Fibroblast of skin of scalp (primary cell): ENCODE data around the gene AGTRAP. TPM values are rescaled to one million over a fixed set of nuclear protein-coding genes. Genes with fewer than 3 reads are reported as not detected.

Experiments used
- DNase-seq: peaks from one replicate; pipeline ENCODE4 v3.0.0-alpha.2; 2013
- polyA plus RNA-seq, 2 experiments: library from polyadenylated mRNA; unstranded; fragments of 120-200 nt; gene quantifications; one replicate each; pipeline ENCODE4 v1.2.1, GENCODE V29; 2013; ENCODE audit not compliant: insufficient read length in 2 of 2

Gene AGTRAP, protein sequence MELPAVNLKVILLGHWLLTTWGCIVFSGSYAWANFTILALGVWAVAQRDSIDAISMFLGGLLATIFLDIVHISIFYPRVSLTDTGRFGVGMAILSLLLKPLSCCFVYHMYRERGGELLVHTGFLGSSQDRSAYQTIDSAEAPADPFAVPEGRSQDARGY
- 19.5 TPM for polyA plus RNA-seq (2013, experiment 1 of 2; ENCODE audit: insufficient read length)
- 18.9 TPM for polyA plus RNA-seq (2013, experiment 2 of 2; ENCODE audit: insufficient read length)

DNA sequence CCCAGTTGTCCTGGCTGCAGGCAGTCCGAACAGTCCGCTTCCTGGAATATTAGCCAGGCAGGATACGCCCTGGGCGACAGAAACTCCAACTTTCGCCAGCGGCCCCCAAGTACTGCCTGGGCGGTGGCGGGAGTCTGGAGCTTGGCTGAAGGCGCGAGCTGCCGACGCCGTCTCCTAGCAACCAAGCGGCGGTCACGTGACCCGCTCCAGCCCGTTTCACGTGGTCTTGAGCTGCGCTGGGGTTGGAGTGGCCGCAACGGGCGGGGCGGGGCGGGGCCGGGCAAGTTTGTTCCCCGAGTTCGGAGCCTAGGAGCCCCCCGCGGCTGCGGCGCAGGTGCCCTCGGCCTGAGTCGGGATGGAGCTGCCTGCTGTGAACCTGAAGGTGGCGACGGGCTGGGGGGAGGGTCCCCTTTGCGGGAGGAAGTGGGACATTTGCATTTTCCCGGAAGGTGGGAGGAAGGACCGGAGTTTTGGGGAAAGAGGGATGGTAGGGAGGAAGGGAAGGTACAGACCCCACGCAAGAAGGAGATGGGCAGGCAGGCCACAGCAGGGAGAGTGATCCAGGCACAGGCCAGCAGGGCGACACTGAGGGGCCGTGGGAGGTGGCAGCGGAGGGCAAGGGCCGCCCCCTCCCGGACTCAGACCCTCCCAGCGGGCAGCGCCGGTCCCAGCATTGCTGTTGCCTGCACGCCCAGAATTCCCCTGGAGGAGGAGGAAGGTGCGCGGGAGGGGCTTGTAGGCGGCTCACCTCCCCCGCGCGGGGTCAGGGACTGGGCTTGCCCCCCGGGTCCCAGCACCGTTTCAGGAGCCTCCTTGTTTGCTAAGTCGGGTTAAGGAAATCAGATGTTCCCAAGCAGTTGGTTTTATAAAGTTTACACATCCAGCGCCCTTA is at the start of gene AGTRAP:
Gene AGTRAP, plus strand, starts transcription at position 283 of the 892 bp plus-strand sequence. Its CDS starts 73 bp downstream, at position 356.
- DNase-seq = peak; percentile 89

DNA sequence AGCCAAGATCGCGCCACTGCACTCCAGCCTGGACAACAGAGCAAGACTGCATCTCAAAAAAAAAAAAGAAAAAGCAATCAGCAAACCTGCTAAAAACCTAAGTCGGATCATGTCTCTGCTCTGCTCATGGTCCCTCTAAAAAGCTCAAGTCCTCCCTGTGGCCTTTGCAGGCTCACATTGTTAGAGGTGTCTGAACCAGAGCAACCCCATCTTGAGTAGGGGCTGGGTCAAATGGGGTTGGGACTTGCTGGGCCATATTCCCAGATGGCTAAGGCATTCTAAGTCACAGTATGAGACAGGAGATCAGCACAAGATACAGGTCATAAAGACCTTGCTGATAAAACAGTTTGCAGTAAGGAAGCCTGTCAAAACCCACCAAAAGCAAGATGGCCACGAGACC is 47.4 kb upstream of the AGTRAP start:
- DNase-seq = no peak

DNA sequence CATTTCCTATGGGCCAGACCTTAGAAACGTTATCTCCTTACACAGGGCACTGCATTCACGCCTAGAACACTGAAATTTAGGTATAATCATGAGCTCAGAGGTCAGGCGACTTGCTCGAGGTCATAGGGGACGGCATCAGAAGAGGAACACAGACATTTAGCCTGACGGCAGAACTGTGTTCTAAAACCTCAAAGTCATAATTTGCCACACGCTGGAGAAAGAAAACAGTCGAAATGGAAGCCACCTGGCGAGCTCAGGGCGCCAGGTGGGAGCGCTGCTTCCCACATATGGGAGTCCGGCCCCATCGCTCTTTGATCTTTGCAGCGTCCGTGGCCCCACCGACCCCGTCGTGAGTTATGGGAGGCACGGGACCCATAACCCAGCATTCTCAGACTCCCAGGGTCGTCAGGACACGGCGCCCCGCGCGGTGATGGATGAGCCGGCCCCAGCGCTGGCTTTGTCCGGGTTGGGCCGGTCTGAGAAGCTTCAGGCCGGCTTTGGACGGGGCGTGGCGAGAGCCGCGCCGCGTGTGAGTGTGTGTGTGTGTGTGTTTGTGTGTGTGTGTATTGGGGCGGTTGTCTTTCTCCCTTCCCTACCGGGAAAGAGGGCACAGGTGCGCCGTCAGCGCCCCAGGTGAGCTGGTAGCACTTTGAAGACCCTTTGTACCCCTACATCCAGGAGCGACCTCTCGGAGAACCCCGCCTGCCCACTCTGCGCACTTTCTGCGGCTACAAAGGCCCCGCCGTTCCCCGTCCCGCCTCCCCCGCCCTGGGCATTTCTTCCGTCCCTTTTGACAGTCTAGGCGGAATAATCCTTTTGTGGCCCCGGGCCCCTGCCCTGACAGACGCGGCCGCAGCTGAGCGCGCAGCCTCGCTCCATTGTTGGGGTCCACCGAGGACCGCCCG is 45.3 kb upstream of the AGTRAP start:
- no peak for DNase-seq

DNA sequence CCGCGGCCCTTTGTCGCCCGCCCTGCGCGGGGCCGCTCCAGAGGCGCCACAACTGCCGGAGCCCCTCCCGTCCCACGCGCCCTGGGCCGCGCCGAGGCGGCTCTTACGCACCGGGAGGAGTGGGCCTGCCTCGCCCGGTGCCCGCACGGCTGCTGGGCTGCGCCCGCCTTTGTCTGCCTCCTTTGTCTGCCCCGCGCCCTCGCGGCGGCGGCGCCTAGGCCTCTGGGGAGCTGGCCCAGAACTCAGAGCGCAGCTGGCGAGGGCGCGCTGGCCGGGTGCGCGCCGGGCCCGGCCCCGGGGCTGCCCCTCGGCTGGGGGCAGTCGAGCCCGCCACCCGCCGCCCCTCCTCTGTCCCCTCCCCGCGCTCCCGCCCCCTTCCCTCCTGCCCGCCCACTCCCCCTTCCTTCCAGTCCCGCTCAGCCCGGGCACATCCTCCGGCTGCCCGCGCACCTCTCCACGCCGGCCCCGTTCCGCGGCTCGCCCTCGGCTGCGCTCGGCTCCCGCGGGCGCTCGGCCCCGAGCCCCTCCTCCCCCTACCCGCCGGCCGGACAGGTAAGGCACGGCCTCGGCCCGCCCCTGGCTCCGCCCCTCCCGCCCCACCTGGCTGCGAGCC is 44.5 kb upstream of the AGTRAP start, which contains the start of gene DRAXIN:
Gene DRAXIN, plus strand, starts transcription at position 409 of the 613 bp plus-strand sequence. CDS start 14,549 bp downstream, outside the sequence.
- no peak for DNase-seq

DNA sequence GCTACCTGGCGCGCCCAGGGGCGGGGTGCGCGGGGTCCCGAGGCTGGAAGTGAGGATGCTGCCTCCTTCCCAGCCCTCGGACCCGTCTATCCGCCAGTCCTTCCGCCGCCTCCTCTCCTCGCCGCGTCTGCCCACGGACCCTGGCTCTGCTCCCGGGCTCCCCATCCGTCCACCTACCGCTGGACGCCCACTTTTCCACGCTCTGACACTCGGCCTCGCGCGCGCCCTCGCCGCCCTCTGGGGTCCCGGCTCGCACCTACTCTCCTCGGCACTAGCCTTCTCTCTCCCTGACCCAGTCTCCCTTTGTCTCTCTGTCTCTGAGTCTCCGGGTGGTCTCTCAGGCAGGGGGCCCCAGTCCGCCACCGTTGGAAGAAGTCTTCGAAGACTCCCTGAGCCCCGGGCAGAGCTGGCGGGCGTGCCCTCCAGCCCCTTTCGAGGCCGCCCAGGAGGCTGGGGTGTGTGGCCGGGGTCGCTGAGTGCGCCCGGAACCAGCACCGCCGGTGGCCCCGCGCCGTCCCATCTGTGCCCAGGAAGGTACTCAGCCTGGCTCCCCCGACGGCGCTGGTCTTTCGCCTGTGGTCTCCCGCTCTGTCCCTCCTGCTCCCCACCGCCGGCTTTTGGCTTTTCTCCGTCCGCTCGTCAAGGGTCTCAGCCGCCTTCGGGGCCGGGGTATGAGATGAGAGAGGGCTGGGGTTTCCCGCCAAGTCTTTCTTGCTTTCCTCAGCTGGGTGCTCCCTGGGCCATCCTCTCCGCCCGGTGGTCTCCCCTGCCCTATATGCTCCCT is 43.8 kb upstream of the AGTRAP start:
- DNase-seq = no peak

DNA sequence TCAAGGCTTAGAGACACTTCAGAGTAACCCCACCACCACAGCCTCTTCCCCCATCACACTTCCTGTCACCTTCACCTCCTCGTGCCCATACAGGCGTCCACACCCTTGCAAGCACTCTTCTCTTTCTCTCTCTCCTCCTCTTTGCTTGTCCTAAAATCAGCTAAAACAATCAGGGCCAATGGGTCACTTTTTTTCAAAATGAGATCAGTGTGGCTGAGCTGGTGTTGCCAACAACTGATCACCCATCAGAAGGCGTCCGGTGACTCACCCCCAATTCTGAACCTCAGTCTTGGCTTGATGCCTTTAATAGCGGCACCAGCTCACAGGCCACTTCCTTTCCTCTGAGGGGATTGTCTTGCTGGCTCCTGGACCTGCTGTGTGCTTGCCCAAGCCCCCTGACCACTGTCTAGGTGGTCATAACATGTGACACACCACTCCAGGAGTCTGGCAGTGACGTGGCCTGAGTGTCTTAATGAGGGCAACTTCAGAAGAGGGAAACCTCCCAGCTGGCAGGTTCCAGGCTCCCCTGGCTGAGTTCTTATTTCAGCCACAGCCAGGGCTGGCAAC is 42.8 kb upstream of the AGTRAP start:
- DNase-seq = peak; percentile 77

DNA sequence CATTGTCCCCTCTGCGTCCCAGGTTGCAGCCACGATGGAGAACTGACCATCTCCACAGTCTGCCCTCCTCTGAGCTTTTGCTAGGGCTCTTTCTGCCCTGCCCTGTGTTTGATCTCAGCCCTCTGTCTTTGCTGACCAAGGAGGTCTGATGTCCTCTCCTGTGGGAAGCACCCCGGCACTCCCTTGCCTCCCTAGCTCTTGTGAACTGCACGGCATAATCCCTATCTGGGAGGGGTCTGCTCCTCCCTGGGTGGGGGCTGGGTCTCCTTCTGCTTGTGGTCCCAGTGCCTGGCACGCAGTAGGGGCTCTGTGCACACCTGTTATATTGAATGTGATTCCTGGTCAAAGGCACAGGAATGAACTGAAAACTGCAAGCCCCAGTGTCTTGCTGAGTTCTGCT is 42.0 kb upstream of the AGTRAP start:
- DNase-seq = no peak

DNA sequence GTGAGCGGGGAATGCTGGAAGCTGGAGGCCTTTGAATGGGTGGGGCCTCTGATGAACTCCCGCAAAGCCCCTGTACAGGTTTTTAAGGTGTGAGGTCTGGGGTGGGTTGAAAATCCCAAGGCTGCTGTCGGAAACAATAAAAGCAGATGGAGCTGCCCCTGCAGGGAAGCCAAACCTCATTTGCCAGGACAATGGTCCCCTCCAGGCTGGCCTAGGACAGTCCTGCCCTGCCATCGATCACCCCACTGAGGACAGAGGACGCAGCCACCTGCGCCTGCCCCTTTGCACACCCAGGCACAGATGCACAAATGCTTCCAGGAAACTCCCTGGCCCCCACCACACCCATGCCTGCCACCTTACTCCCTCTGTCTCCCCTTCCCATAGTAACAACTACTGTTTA is 40.1 kb upstream of the AGTRAP start:
- no peak for DNase-seq

DNA sequence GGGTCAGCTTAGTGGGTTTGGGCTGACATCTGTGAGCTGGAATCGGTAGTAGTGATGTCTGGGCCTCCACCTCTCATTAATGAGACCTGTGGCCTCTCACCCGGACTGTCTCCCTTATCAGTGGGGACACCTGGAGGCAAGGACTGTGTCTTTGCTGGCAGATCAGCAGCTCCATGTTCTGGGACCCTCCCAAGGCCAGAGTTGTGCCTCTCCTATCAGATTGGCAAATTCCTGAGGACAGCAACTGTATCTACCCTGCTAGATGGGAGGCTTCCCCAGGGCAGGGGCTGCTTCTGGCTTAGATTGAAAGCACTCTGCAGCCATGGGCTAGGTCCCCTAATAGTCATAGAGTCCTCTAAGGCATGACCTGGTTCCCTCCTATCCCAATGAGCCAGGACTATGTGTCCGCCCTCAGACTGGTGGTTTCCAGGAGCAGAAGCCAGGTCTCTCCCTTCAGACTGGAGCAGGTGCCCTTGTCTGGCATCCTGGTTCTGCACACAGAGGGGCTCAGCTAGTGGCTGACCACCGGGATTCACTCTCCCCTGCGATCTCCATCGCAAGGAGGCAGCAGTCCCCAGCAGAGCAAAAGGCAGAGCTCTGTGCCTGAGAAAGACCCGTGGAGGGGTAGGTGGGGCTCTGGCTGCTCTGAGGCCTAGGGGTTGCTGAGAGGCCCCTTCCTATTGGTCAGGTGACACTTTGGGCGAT is 38.6 kb upstream of the AGTRAP start:
- no peak for DNase-seq

DNA sequence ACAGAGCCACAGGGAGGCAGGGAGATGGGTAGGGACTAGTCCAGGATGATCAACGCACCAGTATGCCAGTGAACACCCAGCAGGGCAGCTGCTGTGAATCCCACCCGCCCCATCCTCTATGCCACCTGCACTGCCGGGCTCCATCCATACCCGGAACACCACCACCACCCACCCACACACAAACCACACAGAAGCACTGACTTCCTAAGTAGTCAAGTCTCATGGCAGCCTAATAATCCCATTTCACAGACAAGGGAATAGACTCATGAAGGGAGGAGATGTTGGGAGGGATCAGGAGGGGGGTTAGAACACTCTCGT is 38.1 kb upstream of the AGTRAP start:
- no peak for DNase-seq

DNA sequence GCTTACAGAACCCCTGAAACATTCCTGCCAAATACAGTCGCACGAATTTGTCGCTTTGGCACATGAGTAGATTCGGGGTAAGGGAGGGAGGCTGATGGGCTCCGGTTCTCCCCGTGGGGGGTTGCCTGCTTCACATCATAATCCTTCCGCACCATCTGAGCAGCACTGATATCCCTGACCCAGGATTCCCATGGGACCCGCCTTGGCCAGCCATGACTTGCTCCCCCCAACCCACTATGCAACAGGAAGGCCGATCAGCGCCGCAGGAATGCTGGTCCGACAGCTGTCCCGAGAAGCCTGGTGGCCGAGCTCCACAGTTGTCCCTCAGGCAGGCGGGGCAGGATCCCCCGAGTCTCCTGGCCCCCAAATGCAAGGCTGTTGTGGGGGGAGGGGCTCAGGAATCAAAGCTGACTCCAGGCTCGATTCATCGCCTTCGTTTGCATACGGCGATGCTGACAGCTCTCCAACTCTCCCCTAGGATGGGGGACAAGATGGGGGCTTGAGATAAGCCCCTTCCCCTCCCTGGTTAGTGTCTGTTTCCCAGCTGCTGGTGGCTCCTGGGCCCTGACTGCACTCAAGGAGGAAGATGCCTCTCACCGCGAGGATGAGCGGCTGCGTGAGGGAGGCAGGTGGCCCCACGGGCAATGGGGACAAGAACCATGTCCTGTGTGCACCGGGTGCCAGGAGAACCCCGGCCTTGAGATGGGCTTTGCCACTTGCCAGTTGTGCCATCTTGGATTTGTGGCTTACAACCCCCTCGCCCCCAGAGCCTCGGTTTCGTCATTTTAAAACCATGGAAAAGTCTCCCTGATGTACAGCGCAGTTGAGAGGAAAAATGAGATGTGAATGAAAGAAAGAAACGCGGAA is 35.1 kb upstream of the AGTRAP start:
- DNase-seq = no peak

DNA sequence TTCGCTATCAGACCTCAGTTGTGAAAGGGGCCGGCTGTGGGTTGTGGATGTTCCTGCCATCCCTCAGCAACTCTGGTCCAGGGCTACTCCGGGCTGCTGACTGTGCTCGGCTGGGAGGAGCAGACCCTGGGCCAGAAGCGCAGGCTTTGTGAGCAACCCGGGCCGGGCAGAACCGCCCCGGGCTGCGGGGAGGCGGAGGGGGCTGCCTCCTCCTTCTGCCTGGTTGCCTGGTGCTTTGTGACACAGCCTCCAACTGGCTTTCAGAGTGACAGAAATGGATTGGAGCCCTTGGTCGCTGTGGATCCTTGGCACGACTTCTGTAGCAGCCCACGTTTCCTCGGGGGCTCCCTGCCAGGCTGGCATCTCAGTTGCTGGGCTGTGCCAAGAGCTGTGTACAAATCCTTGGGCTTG is 34.4 kb upstream of the AGTRAP start:
- no peak for DNase-seq

DNA sequence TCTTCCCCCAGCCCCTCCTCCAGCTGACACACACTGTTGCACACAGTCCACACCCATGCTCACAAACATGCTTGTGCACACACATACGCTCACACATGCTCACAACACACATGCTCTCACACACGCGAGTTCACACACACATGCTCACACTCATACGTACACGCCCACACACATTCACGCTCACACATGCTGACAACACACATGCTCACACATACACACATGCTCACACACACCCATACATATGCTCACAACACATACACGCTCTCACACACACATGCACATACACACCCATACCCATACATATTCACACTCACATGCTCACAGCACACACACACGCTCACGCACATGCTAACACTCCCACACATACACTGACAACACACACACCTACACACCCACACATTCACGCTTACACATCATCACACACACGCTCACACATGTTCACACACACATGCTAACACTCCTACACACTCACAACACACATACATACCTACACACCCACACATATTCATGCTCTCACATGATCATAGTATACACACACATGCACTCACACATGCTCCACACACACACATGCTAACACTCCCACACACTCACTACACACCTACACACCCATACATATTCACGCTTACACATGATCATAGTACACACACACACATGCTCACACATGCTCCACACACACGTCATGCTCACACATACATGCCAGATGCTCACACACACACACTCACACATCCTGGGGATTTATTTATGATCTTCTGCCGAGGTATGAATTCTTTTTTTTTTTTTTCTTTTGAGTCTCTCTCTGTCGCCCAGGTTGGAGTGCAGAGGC is 33.7 kb upstream of the AGTRAP start:
- no peak for DNase-seq

DNA sequence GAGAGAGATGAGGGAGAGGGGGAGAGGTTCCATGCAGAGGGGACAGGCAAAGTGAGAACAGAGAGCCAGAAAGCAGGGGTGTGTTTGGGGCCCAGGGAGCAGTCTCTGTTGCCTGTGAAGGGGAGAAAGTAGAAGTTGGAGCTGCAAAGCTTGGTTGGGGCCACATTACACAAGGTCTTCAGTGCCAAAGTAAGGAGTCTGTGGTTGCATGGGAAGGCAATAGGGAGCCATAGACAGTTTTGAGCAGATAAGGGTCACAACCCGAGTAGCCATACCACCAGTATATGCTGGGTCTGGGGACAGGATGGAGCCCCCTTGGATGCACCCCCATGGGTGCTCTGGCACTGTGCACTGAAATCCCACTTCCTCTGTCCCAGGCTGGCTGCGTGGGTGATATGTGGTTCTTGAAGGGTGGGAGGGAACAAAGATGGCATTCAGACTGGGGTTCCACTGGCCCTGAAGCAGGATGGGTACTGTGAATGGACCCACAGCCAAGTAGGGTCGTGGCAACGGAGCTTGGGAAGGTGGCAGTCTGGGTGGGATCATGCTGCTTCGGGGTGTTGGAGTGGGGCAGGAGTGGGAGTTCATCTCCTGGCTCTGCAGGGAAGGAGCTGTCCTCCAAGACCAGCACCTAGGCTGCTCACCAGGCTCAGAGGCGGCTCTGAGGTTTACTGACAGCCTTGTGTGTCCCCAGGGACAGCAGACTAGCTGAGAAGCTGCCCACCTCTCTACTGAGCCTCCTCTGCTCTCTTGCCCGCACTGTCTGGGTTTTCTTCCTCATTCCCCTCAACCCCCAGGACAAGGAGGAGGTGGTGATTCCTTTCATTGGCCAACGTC is 32.4 kb upstream of the AGTRAP start:
- DNase-seq = no peak

DNA sequence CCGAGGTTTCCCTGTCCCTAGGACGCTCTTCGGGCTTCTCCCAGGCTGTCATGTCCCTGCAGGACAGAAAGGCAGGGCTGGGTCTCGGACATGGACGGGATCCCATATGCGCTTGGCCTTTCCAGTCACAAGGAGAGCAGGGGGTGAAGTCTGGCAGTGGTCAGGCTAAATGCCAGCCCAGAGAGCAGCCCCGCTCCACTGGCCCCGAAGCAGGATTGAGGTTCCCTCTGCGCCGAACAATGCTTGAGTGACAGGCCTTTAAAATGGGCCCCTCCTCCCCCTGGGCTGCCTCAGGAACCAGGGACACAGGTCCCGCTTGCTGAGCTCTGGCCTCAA is 31.8 kb upstream of the AGTRAP start:
- no peak for DNase-seq

DNA sequence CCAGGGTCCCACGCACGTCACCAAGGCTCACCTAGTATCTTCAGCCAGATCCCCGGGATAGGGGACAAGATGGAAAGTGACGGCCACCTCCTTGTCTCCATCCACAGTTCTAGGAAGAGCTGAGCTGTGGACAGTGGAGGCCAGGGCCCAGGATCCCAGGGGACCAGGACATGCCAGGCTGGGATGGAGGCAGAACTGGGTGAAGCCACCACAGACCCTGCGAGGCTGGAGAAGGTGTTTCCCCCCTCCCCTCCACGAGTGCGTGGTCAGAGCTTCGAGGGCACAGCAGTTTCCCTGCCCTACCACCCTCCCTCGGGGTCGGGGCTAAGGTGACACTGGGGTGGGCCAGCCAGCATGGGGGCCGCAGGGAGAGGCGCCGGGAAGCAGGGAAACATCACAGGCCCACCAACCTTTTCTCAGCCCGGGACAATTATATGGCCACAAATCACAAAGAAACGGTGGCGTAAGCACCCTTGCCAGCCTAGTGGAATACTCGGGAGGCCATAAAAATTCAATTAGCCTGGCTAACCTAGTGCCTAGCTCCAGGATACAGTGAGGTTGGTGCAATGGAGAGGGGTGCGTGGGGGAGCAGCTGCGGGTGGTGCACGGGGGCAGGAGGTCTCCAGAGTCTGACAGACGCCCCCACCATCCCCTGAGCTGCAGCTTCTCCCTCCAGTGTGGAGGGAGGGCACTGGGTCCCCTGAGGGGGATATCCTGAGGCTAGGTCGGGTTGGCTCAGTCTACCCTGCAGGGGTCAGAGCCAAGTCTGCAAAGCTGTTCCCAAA is 31.1 kb upstream of the AGTRAP start:
- DNase-seq = no peak

DNA sequence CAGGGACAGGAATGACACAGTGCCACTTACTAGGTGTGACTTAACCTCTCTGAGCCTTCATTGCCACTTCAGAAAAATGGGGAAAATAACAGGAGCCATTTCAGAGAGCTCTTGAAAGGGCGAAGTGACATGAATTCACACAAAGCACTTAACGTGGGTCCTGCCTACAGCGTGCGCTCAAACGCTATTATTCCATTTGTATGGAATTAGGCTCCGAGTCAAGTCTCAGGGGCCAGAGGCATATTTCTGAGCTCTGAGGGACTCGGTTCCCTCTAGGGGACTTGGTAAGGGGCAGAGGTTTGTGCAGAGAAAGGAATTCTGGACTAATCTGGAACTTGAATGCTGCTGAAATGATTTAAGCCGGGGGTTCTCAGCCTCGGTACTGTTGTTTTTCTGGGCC is 30.3 kb upstream of the AGTRAP start:
- DNase-seq = no peak
